ENCODE results near the gene ADAM11.

ADAM11 gene

GRCh38 chr17:44757045-44757917, 1.5 kb upstream of the ADAM11 start:
- DNase-seq, result no peak

- DNase-seq, result no peak
Observed at GRCh38 chr17:44757918-44758413, 822 bp upstream of the ADAM11 start.

GRCh38 chr17:44759086-44759915, 513 bp downstream of the ADAM11 start:
- DNase-seq, result no peak

- no peak for DNase-seq
Observed at GRCh38 chr17:44759916-44760243, 1.1 kb downstream of the ADAM11 start.

GRCh38 chr17:44760474-44761308, 1.9 kb downstream of the ADAM11 start:
- no peak for DNase-seq

- DNase-seq, result no peak
Observed at GRCh38 chr17:44761932-44762810, 3.4 kb downstream of the ADAM11 start.

GRCh38 chr17:44763170-44763569, 4.4 kb downstream of the ADAM11 start:
- no peak for DNase-seq

- DNase-seq, result no peak
Observed at GRCh38 chr17:44765965-44766364, 7.2 kb downstream of the ADAM11 start.

- DNase-seq, result no peak
Observed at GRCh38 chr17:44766409-44767038, 7.7 kb downstream of the ADAM11 start.

- no peak for DNase-seq
Observed at GRCh38 chr17:44767493-44767892, 8.7 kb downstream of the ADAM11 start.

- DNase-seq, result no peak
Observed at GRCh38 chr17:44768505-44769142, 9.8 kb downstream of the ADAM11 start.

GRCh38 chr17:44769230-44769629, 10.4 kb downstream of the ADAM11 start:
- DNase-seq, result no peak

GRCh38 chr17:44769647-44770084, 10.9 kb downstream of the ADAM11 start:
- DNase-seq, result no peak

GRCh38 chr17:44770166-44770925, 11.6 kb downstream of the ADAM11 start:
- no peak for DNase-seq

GRCh38 chr17:44772308-44773045, 13.7 kb downstream of the ADAM11 start:
- DNase-seq, result no peak

GRCh38 chr17:44773140-44773539, 14.4 kb downstream of the ADAM11 start:
- no peak for DNase-seq

GRCh38 chr17:44774271-44775135, 15.7 kb downstream of the ADAM11 start:
- DNase-seq, result peak; percentile 77

GRCh38 chr17:44775136-44775837, 16.5 kb downstream of the ADAM11 start:
- peak; percentile 96 for DNase-seq

Measured in NCI-H1092 treated with DMSO at 0.1 percent for 48 hours (cell line).